ENCODE results near the gene DCTN2.
A peak's percentile ranks its signal among the peaks of the same experiment; 100 is the strongest.

The DCTN2 gene

DNA sequence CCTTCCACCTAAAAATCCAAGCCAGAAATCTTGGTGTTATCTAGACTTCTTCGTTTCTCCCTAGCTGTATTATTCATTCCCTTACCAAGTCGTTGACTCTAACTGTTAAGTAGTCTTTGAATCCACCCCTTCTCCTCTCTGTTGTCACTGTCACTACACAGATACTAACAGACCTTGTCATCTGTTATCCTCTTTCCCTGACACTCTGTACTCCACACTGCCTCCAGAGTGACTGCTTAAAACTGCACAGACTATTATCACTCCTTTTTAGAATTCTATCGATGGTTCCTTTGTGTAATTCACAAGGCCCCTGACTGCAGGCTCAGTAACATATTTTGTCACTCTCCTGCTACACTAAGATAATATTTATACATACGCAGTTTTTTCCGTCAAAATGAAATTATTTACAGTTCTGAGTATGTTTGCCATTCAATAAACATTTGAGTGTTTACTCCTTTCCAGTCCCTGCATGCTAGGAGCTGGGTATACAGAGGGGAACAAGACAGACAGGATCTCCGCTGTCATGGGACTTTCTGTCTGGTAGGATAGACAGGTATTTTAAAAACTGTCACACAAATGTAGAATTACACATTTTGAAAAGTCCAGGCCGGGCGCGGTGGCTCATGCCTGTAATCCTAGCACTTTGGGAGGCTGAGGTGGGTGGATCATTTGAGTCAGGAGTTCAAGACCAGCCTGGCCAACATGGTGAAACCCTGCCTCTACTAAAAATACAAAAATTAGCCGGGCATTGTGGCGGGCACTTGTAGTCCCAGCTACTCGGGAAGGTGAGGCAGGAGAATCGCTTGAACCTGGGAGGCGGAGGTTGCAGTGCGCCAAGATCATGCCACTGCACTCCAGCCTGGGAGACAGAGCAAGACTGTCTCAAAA is 55.4 kb downstream of the DCTN2 start:
- H3K36me3 Mint-ChIP-seq (ENCODE audit: low read depth): peaks cover 58% of the 10 kb centered on the region
- H3K4me1 Mint-ChIP-seq: peaks cover 32% of the 10 kb centered on the region
- no peaks in the 10 kb centered on the region for H3K27me3 Mint-ChIP-seq
- H3K27ac Mint-ChIP-seq: no peak overlapping the region
- DNase-seq (no peak), ATAC-seq (no peak)
- no peaks in the 10 kb centered on the region for H3K9me3 Mint-ChIP-seq
- peak overlapping the region; percentile 1 for H3K4me3 Mint-ChIP-seq

DNA sequence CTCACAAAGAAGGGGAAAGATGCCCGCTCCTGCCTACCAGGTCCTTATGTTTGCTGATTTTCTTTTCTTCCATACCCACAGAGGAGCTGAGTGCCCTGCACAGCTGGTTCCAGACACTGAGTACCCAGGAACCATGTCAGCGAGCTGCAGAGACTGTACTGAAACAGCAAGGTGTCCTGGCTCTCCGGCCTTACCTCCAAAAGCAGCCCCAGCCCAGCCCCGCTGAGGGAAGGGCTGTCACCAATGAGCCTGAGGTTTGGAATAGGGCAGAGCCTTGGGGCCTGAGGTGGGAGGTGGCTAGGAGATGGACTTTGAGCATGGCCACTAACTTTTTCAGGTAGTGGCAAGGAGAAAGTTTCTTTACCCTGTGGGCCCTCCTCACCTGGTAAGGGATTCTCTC is 56.9 kb downstream of the DCTN2 start:
- peak overlapping the region; percentile 97 for H3K4me3 Mint-ChIP-seq
- H3K9me3 Mint-ChIP-seq: no peaks in the 10 kb centered on the region
- H3K27ac Mint-ChIP-seq: peak overlapping the region; percentile 93
- ATAC-seq: no peak
- H3K36me3 Mint-ChIP-seq (ENCODE audit: low read depth): peaks cover 55% of the 10 kb centered on the region
- peaks cover 32% of the 10 kb centered on the region for H3K4me1 Mint-ChIP-seq
- H3K27me3 Mint-ChIP-seq: no peaks in the 10 kb centered on the region
- no peak for DNase-seq

DNA sequence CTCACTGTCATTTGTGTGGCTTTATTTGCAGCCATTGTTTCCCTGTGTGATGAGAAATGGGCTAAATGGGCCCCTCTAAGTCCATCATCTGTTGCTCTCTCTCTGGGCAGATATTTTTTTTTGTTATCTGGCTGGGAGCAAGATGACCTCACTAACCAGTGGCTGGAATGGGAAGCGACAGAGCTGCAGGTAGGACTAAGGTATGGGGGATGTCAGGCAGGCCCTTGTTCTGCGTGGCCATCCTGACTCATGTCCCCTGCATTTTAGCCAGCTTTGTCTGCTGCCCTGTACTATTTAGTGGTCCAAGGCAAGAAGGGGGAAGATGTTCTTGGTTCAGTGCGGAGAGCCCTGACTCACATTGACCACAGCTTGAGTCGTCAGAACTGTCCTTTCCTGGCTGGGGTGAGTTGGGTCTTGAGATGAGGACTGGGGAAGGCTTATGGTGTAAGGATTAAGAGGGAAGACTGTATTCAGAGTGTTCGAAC is 57.8 kb downstream of the DCTN2 start:
- ATAC-seq (no peak), DNase-seq (no peak)
- Mint-ChIP-seq H3K4me3 (peak overlapping the region; percentile 97), H3K4me1 (peaks cover 32% of the 10 kb centered on the region), H3K9me3 (no peaks in the 10 kb centered on the region), H3K27ac (peak overlapping the region; percentile 93), H3K27me3 (no peaks in the 10 kb centered on the region), H3K36me3 (ENCODE audit: low read depth) (peaks cover 55% of the 10 kb centered on the region)

DNA sequence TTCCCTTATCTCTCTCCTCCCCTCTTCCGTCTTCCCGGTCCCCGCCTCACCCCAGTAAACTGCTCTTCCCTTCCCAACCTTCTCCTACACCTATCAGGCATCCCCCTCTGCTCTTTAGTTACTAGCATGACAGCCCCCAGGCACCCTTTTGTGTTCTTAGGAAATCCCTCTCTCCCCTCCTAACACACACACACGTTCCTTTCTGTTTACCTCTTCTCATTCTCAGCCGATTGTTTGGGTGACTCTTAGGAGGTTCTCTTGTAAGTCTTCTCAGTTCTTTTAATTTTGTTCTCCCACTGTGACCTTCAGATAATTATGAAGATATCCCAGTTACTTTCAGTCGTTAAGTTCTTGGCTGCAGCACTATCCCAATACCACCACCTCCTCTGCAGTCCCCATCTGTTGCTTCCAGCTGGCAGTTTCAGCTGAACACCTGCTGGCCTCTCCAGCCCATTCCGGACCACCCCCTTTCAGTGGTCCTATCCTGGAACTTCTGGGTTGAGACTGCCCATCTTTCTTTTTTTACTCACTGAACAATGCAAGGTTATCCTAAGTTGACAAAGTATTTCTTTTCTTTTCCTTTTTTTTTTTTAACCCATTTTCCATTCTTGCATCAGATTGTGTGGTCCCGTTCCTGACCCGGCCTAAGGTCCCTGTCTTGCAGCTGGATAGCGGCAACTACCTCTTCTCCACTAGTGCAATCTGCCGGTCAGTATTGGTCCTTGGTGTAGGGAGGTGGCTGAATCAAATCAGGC is 58.4 kb downstream of the DCTN2 start:
- peaks cover 32% of the 10 kb centered on the region for H3K4me1 Mint-ChIP-seq
- no peaks in the 10 kb centered on the region for H3K27me3 Mint-ChIP-seq
- no peak for ATAC-seq
- DNase-seq: no peak
- H3K36me3 Mint-ChIP-seq (ENCODE audit: low read depth): peaks cover 52% of the 10 kb centered on the region
- H3K9me3 Mint-ChIP-seq: no peaks in the 10 kb centered on the region
- peak overlapping the region; percentile 93 for H3K27ac Mint-ChIP-seq
- H3K4me3 Mint-ChIP-seq: peak overlapping the region; percentile 97

DNA sequence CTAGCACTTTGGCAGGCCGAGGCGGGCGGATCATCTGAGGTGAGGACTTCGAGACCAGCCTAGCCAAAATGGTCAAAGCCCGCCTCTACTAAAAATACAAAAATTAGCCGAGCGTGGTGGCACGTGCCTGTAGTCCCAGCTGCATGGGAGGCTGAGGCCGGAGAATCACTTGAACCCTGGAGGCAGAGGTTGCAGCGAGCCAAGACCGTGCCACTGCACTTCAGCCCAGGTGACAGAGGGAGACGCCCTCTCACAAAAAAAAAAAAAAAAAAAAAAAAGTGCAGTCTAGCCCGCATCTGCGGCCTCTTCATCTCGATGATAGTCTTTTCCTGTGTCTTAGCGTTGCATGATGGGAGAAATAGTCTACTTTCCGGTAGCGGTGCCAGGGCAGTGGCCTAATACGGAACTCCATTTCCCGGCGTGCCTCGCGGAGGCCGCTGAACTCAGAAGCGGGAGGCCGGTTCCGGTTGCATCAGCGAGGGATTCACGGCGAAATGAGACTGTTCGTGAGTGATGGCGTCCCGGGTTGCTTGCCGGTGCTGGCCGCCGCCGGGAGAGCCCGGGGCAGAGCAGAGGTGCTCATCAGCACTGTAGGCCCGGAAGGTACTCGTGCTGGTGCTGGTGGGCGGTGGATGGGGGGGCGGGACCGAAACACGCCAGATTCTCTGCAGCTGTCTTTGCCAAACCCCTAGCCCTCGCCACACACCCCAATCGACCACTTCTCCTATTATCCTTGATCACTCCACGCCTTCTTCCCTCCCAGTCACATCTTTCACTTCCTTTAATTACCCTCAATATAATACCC is 59.2 kb downstream of the DCTN2 start, which contains the start of gene MARS1:
TSS of gene MARS1 (plus strand) at position 472 of the 805 bp plus-strand sequence. CDS start at position 495, 23 bp downstream.
- Mint-ChIP-seq H3K27me3 (no peaks in the 10 kb centered on the region), H3K27ac (peak within 1 kb of the TSS; percentile 93), H3K36me3 (ENCODE audit: low read depth) (peaks cover 49% of the 10 kb centered on the region), H3K4me3 (peak within 1 kb of the TSS; percentile 97), H3K9me3 (no peaks in the 10 kb centered on the region), H3K4me1 (peaks cover 38% of the 10 kb centered on the region)
- DNase-seq (peak; percentile 91), ATAC-seq (peak; percentile 97)

DNA sequence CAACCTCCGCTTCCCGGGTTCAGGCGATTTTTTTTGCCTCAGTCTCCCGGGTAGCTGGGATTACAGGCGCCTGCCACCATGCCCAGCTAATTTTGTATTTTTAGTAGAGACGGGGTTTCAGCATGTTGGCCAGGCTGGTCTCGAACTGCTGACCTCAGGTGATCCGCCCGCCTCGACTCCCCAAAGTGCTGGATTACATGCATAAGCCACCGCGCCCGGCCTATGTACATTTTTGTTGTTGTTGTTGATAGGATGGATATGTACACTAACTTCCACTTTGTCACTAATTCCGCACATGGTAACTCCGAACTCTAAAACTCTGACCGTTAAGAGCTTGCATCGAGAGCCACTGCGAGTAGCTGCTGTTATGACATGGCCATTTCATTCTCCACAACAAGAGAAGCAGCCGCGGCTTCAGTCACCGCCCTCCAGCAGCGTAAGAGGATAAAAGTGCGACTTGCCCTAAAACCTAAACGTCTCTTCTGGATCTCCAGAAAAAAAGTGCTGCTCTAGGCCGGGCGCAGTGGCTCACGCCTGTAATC is 59.9 kb downstream of the DCTN2 start:
- ATAC-seq: no peak
- no peaks in the 10 kb centered on the region for H3K9me3 Mint-ChIP-seq
- peak overlapping the region; percentile 93 for H3K27ac Mint-ChIP-seq
- H3K36me3 Mint-ChIP-seq (ENCODE audit: low read depth): peaks cover 43% of the 10 kb centered on the region
- H3K27me3 Mint-ChIP-seq: no peaks in the 10 kb centered on the region
- H3K4me1 Mint-ChIP-seq: peaks cover 39% of the 10 kb centered on the region
- H3K4me3 Mint-ChIP-seq: peak overlapping the region; percentile 97
- no peak for DNase-seq

DNA sequence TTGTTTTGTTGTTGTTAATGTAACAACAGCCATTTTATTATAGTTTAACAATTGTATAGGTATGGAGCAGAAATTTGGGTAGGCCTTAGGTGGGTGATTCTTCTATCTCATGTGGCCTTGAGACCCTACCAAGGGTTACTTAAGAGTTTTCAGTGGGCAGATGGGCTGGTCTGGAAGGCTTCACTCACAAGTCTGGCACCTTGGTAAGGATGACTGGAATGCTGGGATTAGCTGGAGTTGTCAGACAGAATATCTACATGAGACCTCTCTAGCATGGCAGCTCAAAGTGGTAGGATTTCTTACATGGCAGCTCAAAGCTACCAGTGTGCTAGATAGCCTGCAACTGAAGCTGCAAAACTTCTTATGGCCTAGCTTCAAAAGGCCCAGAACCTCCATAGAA is 61.3 kb downstream of the DCTN2 start:
- Mint-ChIP-seq H3K4me1 (peaks cover 45% of the 10 kb centered on the region), H3K9me3 (no peaks in the 10 kb centered on the region), H3K4me3 (no peak overlapping the region), H3K36me3 (ENCODE audit: low read depth) (peaks cover 33% of the 10 kb centered on the region), H3K27me3 (no peaks in the 10 kb centered on the region), H3K27ac (no peak overlapping the region)
- DNase-seq: no peak
- no peak for ATAC-seq

DNA sequence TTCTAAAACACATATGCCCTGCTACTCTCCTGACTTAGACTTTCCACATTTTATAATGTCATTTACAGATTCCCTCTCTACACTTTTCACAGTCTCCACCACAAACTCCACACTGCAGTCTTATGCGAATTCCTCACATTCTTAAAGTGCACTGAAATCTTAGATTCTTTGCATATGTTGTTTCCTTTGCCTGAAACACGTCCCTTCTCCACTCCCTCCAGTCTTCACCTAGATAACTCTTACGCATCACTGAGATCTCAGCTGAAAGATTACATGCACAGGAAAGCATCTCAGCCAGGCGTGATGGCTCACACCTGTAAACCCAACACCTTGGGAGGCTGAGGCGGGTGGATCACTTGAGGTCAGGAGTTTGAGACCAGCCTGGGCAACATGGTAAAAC is 63.5 kb downstream of the DCTN2 start:
- peaks cover 15% of the 10 kb centered on the region for H3K36me3 Mint-ChIP-seq (ENCODE audit: low read depth)
- H3K4me1 Mint-ChIP-seq: peaks cover 51% of the 10 kb centered on the region
- DNase-seq (no peak), ATAC-seq (no peak)
- no peaks in the 10 kb centered on the region for H3K27me3 Mint-ChIP-seq
- no peaks in the 10 kb centered on the region for H3K9me3 Mint-ChIP-seq
- no peak overlapping the region for H3K4me3 Mint-ChIP-seq
- peak overlapping the region; percentile 50 for H3K27ac Mint-ChIP-seq

DNA sequence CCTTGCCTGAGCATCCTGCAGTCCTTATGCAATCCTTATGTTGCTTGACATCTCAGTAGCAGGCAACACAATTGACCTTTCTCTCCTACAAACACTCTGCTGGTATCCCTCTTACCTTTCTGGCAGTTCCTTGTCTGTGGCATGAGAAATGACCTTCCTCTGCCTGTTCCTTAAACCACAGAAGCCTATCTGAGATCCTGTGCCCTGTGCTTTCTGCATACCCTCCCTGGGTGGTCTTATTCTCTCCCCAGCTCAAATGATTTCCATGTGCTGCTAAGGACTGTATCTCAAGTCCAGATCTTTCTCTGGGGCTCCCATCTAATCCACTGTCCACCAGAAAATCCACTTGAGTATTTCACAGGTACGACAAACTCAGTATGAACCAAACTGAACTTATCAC is 65.3 kb downstream of the DCTN2 start:
- ATAC-seq: no peak
- no peak overlapping the region for H3K4me3 Mint-ChIP-seq
- peaks cover 55% of the 10 kb centered on the region for H3K4me1 Mint-ChIP-seq
- DNase-seq: no peak
- peak overlapping the region; percentile 98 for H3K27ac Mint-ChIP-seq
- no peaks in the 10 kb centered on the region for H3K27me3 Mint-ChIP-seq
- no peaks in the 10 kb centered on the region for H3K9me3 Mint-ChIP-seq
- peaks cover 19% of the 10 kb centered on the region for H3K36me3 Mint-ChIP-seq (ENCODE audit: low read depth)

All from activated naive CD8-positive, alpha-beta T cell treated with anti-CD3 and anti-CD28 coated beads, Interleukin-2, amount 50 U/mL, for 24 hours (primary cell).